SK-N-SH treated with all-trans-retinoic acid at 6 μM for 48 hours (cell line): ENCODE results near the gene PLS3.

Experiments
- ESRRG ChIP-seq: fragments of 250-450 bp; sonication (Bioruptor Pico); IDR thresholded peaks from 2 replicates; pipeline ENCODE4 v1.6.1; 2021; ENCODE audit warnings: mild to moderate bottlenecking
- GLIS3 ChIP-seq: fragments of 250-450 bp; sonication (Bioruptor Pico); IDR thresholded peaks from 2 replicates; pipeline ENCODE4 v1.5.0; 2020; ENCODE audit warnings: mild to moderate bottlenecking, moderate library complexity
- ZC3H10 ChIP-seq: fragments of 250-450 bp; sonication (Bioruptor Pico); IDR thresholded peaks from 2 replicates; pipeline ENCODE4 v1.5.1; 2021; ENCODE audit warnings: mild to moderate bottlenecking, moderate library complexity
- ZNF8 ChIP-seq: fragments of 450-650 bp; formaldehyde crosslinking; IDR thresholded peaks from 2 replicates; pipeline ENCODE4 v1.5.0; 2020; ENCODE audit warnings: mild to moderate bottlenecking, moderate library complexity

GRCh38 chrX:115591420-115591819 is 30.4 kb downstream of the PLS3 start:
- TF ChIP-seq ZC3H10 (CRISPR knock-in tag) = no peak
- TF ChIP-seq GLIS3 (CRISPR knock-in tag) = no peak
- no peak for TF ChIP-seq ZNF8 (CRISPR knock-in tag)
- no peak for TF ChIP-seq ESRRG (CRISPR knock-in tag)
